Lung (tissue), 12 donors: ENCODE measurements around the gene RAPGEF2. TPM values are rescaled to one million over a fixed set of nuclear protein-coding genes. Genes with fewer than 3 reads are reported as not detected.

Experiments
- ATAC-seq: fragments of 200-7000 bp; cut with Tn5 transposase; one replicate; pipeline ENCODE4 v1.9.1; 2020; ENCODE audit warnings: moderate number of reproducible peaks; ENCODE audit not compliant: insufficient read depth, low FRiP score
- DNase-seq, 3 donors: peaks; one replicate each; pipeline ENCODE4 v3.0.0-alpha.2; 2013 to 2017
- H3K27ac ChIP-seq, 2 donors: one replicate each; pipeline ENCODE4 v1.5.1; 2013; ENCODE audit warnings: mild to moderate bottlenecking in 2 of 2, moderate library complexity in 2 of 2, control low read depth in 1 of 2, inconsistent platforms in 1 of 2, low read depth in 1 of 2, low read length in 1 of 2
- H3K27me3 ChIP-seq, 3 donors: one replicate each; pipeline ENCODE4 v1.5.1; 2013; ENCODE audit warnings: low read length in 2 of 3; ENCODE audit not compliant: control insufficient read depth in 3 of 3, insufficient read depth in 3 of 3
- H3K36me3 ChIP-seq, 4 donors: one replicate each; pipeline ENCODE4 v1.5.1; 2013; ENCODE audit warnings: low read length in 4 of 4, mild to moderate bottlenecking in 1 of 4, moderate library complexity in 1 of 4; ENCODE audit not compliant: control insufficient read depth in 4 of 4, insufficient read depth in 4 of 4
- H3K4me1 ChIP-seq, 5 donors: one replicate each; pipeline ENCODE4 v1.5.1; 2013; ENCODE audit warnings: low read length in 5 of 5, mild to moderate bottlenecking in 2 of 5, moderate library complexity in 1 of 5; ENCODE audit not compliant: control insufficient read depth in 5 of 5, insufficient read depth in 5 of 5
- H3K4me3 ChIP-seq: one replicate; pipeline ENCODE4 v1.5.1; 2013; ENCODE audit warnings: mild to moderate bottlenecking, control low read depth, moderate library complexity
- H3K9ac ChIP-seq, 2 donors: one replicate each; pipeline ENCODE4 v1.5.1; 2013; ENCODE audit warnings: low read length in 2 of 2, control low read depth in 1 of 2; ENCODE audit not compliant: insufficient read depth in 1 of 2
- H3K9me3 ChIP-seq, 4 donors: one replicate each; pipeline ENCODE4 v1.5.1; 2013; ENCODE audit warnings: low read length in 3 of 4, mild to moderate bottlenecking in 1 of 4, moderate library complexity in 1 of 4; ENCODE audit not compliant: control insufficient read depth in 4 of 4, insufficient read depth in 3 of 4
- CTCF ChIP-seq: IDR thresholded peaks from 2 replicates; pipeline ENCODE4 v1.5.1; 2012; ENCODE audit warnings: mild to moderate bottlenecking; ENCODE audit errors: control extremely low read depth, extremely low read depth
- WGBS, 2 donors: extraction: QIAGEN DNeasy Blood & Tissue Kit; methylation state at CpG; one replicate each; pipeline ENCODE4 v1.1.7; 2013; 5-methylcytosine and 5-hydroxymethylcytosine counted together
- polyA plus RNA-seq, 2 donors: library from polyadenylated mRNA; stranded (reverse); fragments of 200-250 nt; gene quantifications; one replicate each; pipeline ENCODE4 v1.2.1, GENCODE V29; 2013
- total RNA-seq, 2 donors: library from RNA; depleted of rRNA in 1 of 2; stranded (reverse); fragments of >200 nt in 1 of 2; gene quantifications; one replicate each; pipeline ENCODE4 v1.2.1, GENCODE V29; 2014 to 2021
- donor health status: control.
- donor health status: control.
- donor health status: Bipolar disorder and iron deficiency.
- donor health status: healthy.
- donor health status: DM: yes; HTN: yes; CAD: no.

The RAPGEF2 gene
- total and polyA plus RNA-seq, 4 donors = 8.6 to 88.7 (median 32.2) TPM

GRCh38 chr4:159272273-159273140, 169.6 kb downstream of the RAPGEF2 start:
- no peaks in the 10 kb centered on the region for H3K27me3 ChIP-seq
- peak in 2 of 3 donors; percentile 89 to 95 for DNase-seq
- peak overlapping the region in 1 of 2 donors; percentile 60 for H3K27ac ChIP-seq
- H3K4me1 ChIP-seq = peaks cover 0 to 42% (median 13%) of the 10 kb centered on the region in 5 donors
- no peak for ATAC-seq
- no peak overlapping the region for H3K4me3 ChIP-seq
- H3K9me3 ChIP-seq = no peaks in the 10 kb centered on the region
- H3K36me3 ChIP-seq = no peaks in the 10 kb centered on the region
- TF ChIP-seq CTCF = no peak
- no peak overlapping the region for H3K9ac ChIP-seq

GRCh38 chr4:159273141-159273438, 170.2 kb downstream of the RAPGEF2 start:
- TF ChIP-seq CTCF = no peak
- H3K36me3 ChIP-seq = no peaks in the 10 kb centered on the region
- H3K4me3 ChIP-seq = no peak overlapping the region
- DNase-seq (peak; percentile 82 to 97 (median 97)), ATAC-seq (no peak)
- no peak overlapping the region for H3K9ac ChIP-seq
- peak overlapping the region in 1 of 2 donors; percentile 45 for H3K27ac ChIP-seq
- no peaks in the 10 kb centered on the region for H3K9me3 ChIP-seq
- no peaks in the 10 kb centered on the region for H3K27me3 ChIP-seq
- peaks cover 0 to 36% (median 13%) of the 10 kb centered on the region in 5 donors for H3K4me1 ChIP-seq

GRCh38 chr4:159273841-159274240, 171.0 kb downstream of the RAPGEF2 start:
- no peak for ATAC-seq
- H3K27ac ChIP-seq = no peak overlapping the region
- no peaks in the 10 kb centered on the region for H3K9me3 ChIP-seq
- TF ChIP-seq CTCF = no peak
- no peaks in the 10 kb centered on the region for H3K27me3 ChIP-seq
- H3K9ac ChIP-seq = no peak overlapping the region
- WGBS, 2 donors = 87 to 88% methylated on average over 9 of the region's 9 CpGs
- no peaks in the 10 kb centered on the region for H3K36me3 ChIP-seq
- no peak overlapping the region for H3K4me3 ChIP-seq
- no peak for DNase-seq
- peaks cover 0 to 36% (median 13%) of the 10 kb centered on the region in 5 donors for H3K4me1 ChIP-seq
